Adrenal gland (tissue), 5 donors: Measurements from ENCODE around the gene ATP9A.

Experiments
- POLR2A ChIP-seq, 2 donors: fragments of 450-650 bp; IDR thresholded peaks; one replicate each; pipeline ENCODE4 v1.6.1; 2017; ENCODE audit warnings: antibody characterized with exemption in 2 of 2, mild to moderate bottlenecking in 2 of 2, moderate library complexity in 1 of 2
- TF ChIP-seq, protein P1 (sequence below), 6 experiments: fragments of 450-650 bp in 4 of 6; fragments of 200-600 bp in 2 of 6; sonication (generic) in 1 of 6; IDR thresholded peaks; 1 replicate in 5 of 6; 2 replicates in 1 of 6; pipeline versions ENCODE4 v1.5.1 to v1.8.0; 2016 to 2021; ENCODE audit warnings: antibody characterized with exemption in 6 of 6, mild to moderate bottlenecking in 2 of 6, moderate library complexity in 1 of 6
- donor health status: DM: no; HTN: no; CAD: no.

DNA sequence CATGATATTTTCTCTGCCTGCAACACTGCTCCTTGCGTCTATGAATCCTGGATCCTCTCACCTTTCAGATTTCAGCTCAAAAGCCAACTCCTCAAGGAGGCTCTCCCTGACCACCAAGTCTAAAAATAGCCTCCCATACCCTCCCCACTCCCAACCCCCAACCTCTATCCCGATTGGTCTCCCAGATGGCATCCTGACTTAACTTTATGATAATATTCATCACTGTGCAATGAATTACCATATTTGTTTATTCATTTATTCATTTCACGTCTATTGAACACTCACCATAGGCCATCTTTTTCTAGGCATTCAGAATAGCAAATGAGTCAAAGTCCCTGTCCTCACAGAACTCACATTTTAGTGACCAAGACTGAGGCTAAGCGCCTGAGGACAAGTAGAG is 183.0 kb downstream of the ATP9A start:
- TF ChIP-seq, protein P1, sequence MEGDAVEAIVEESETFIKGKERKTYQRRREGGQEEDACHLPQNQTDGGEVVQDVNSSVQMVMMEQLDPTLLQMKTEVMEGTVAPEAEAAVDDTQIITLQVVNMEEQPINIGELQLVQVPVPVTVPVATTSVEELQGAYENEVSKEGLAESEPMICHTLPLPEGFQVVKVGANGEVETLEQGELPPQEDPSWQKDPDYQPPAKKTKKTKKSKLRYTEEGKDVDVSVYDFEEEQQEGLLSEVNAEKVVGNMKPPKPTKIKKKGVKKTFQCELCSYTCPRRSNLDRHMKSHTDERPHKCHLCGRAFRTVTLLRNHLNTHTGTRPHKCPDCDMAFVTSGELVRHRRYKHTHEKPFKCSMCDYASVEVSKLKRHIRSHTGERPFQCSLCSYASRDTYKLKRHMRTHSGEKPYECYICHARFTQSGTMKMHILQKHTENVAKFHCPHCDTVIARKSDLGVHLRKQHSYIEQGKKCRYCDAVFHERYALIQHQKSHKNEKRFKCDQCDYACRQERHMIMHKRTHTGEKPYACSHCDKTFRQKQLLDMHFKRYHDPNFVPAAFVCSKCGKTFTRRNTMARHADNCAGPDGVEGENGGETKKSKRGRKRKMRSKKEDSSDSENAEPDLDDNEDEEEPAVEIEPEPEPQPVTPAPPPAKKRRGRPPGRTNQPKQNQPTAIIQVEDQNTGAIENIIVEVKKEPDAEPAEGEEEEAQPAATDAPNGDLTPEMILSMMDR (IDR thresholded peaks at IDR 0.05), result no peak
- TF ChIP-seq POLR2A (IDR thresholded peaks at IDR 0.05), result no peak
